Liver (tissue), 3 donors: Measurements from ENCODE around the gene GALK1.

ENCODE experiments used
- EGR1 ChIP-seq, 2 donors: IDR thresholded peaks; 2 replicates each; pipeline ENCODE4 v1.6.1; 2016 to 2018; ENCODE audit warnings: antibody characterized with exemption in 2 of 2, low read depth in 2 of 2
- FOXA1 ChIP-seq: IDR thresholded peaks from 2 replicates; pipeline ENCODE4 v1.6.1; 2016; ENCODE audit warnings: antibody characterized with exemption
- FOXA2 ChIP-seq: IDR thresholded peaks from 2 replicates; pipeline ENCODE4 v1.6.1; 2016; ENCODE audit warnings: antibody characterized with exemption
- GABPA ChIP-seq, 2 donors: IDR thresholded peaks in 1 of 2; conservative IDR thresholded peaks in 1 of 2; 2 replicates each; pipeline ENCODE4 v1.6.1; 2016; ENCODE audit warnings: antibody characterized with exemption in 2 of 2, mild to moderate bottlenecking in 1 of 2, moderate library complexity in 1 of 2
- NR2F2 ChIP-seq: IDR thresholded peaks from 2 replicates; pipeline ENCODE4 v1.6.1; 2016; ENCODE audit warnings: antibody characterized with exemption
- RAD21 ChIP-seq, 2 donors: IDR thresholded peaks; 2 replicates each; pipeline ENCODE4 v1.6.1; 2016; ENCODE audit warnings: antibody characterized with exemption in 2 of 2, mild to moderate bottlenecking in 2 of 2
- RXRA ChIP-seq, 2 donors: IDR thresholded peaks; 2 replicates each; pipeline ENCODE4 v1.6.1; 2017 to 2018; ENCODE audit warnings: antibody characterized with exemption in 2 of 2, mild to moderate bottlenecking in 1 of 2
- SP1 ChIP-seq: IDR thresholded peaks from 2 replicates; pipeline ENCODE4 v1.6.1; 2018; ENCODE audit warnings: antibody characterized with exemption, mild to moderate bottlenecking
- TF ChIP-seq, protein P1 (sequence below): fragments of 150-350 bp; IDR thresholded peaks from 2 replicates; pipeline ENCODE4 v1.5.1; 2017; ENCODE audit warnings: improper control_type of control experiment, low read depth, low read length; ENCODE audit not compliant: missing input control
- TF ChIP-seq, protein P2 (sequence below): IDR thresholded peaks from 2 replicates; pipeline ENCODE4 v1.6.1; 2016; ENCODE audit warnings: antibody characterized with exemption, mild to moderate bottlenecking
- TF ChIP-seq, protein P3 (sequence below): IDR thresholded peaks from 2 replicates; pipeline ENCODE4 v1.6.1; 2016; ENCODE audit warnings: antibody characterized with exemption
- TF ChIP-seq, protein P4 (sequence below): IDR thresholded peaks from 2 replicates; pipeline ENCODE4 v1.6.1; 2016; ENCODE audit warnings: antibody characterized with exemption
- TF ChIP-seq, protein P5 (sequence below): IDR thresholded peaks from 2 replicates; pipeline ENCODE4 v1.6.1; 2016; ENCODE audit warnings: antibody characterized with exemption
- donor health status: healthy.
- donor health status: healthy.

DNA sequence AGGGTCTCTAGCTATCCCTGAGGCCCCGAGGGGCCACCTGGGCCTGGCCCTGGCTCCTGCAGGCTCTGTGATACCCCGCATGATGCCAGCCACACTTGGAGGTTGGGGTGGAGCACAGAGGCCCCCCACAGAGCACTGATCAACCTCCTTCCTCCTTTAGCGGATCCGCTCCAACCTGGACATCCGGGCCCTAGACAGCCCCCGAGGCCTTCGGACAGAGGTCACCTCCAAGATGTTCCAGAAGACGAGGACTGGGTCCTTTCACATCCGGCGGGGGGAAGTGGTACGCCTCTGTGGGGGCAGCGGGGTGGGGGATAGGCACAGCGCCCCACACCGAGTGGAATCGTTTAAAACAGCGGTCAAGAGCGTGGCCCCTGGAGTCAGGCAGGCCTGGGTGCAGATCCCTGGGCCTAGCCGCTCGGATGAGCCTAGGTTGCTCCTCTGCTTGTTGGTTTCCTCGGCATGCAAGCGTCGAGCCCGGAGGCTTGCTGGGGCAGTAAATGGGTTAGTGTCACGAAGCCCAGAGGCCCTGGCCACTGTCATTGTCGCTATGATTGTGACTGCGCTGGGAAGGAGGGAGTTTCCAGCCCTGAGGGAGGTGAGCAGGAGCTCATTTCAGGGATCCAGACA is 33.8 kb downstream of the GALK1 start:
- TF ChIP-seq RXRA (IDR thresholded peaks at IDR 0.05), result no peak
- TF ChIP-seq, protein P1, sequence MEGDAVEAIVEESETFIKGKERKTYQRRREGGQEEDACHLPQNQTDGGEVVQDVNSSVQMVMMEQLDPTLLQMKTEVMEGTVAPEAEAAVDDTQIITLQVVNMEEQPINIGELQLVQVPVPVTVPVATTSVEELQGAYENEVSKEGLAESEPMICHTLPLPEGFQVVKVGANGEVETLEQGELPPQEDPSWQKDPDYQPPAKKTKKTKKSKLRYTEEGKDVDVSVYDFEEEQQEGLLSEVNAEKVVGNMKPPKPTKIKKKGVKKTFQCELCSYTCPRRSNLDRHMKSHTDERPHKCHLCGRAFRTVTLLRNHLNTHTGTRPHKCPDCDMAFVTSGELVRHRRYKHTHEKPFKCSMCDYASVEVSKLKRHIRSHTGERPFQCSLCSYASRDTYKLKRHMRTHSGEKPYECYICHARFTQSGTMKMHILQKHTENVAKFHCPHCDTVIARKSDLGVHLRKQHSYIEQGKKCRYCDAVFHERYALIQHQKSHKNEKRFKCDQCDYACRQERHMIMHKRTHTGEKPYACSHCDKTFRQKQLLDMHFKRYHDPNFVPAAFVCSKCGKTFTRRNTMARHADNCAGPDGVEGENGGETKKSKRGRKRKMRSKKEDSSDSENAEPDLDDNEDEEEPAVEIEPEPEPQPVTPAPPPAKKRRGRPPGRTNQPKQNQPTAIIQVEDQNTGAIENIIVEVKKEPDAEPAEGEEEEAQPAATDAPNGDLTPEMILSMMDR, result no peak
- TF ChIP-seq NR2F2, result no peak
- TF ChIP-seq RAD21 (IDR thresholded peaks at IDR 0.05), result no peak
- TF ChIP-seq, protein P2, sequence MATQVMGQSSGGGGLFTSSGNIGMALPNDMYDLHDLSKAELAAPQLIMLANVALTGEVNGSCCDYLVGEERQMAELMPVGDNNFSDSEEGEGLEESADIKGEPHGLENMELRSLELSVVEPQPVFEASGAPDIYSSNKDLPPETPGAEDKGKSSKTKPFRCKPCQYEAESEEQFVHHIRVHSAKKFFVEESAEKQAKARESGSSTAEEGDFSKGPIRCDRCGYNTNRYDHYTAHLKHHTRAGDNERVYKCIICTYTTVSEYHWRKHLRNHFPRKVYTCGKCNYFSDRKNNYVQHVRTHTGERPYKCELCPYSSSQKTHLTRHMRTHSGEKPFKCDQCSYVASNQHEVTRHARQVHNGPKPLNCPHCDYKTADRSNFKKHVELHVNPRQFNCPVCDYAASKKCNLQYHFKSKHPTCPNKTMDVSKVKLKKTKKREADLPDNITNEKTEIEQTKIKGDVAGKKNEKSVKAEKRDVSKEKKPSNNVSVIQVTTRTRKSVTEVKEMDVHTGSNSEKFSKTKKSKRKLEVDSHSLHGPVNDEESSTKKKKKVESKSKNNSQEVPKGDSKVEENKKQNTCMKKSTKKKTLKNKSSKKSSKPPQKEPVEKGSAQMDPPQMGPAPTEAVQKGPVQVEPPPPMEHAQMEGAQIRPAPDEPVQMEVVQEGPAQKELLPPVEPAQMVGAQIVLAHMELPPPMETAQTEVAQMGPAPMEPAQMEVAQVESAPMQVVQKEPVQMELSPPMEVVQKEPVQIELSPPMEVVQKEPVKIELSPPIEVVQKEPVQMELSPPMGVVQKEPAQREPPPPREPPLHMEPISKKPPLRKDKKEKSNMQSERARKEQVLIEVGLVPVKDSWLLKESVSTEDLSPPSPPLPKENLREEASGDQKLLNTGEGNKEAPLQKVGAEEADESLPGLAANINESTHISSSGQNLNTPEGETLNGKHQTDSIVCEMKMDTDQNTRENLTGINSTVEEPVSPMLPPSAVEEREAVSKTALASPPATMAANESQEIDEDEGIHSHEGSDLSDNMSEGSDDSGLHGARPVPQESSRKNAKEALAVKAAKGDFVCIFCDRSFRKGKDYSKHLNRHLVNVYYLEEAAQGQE, result no peak
- TF ChIP-seq GABPA (IDR thresholded peaks at IDR 0.05 in 1 of 2, conservative IDR thresholded peaks at IDR 0.05 in 1 of 2), result no peak
- TF ChIP-seq SP1, result no peak
- TF ChIP-seq, protein P3, sequence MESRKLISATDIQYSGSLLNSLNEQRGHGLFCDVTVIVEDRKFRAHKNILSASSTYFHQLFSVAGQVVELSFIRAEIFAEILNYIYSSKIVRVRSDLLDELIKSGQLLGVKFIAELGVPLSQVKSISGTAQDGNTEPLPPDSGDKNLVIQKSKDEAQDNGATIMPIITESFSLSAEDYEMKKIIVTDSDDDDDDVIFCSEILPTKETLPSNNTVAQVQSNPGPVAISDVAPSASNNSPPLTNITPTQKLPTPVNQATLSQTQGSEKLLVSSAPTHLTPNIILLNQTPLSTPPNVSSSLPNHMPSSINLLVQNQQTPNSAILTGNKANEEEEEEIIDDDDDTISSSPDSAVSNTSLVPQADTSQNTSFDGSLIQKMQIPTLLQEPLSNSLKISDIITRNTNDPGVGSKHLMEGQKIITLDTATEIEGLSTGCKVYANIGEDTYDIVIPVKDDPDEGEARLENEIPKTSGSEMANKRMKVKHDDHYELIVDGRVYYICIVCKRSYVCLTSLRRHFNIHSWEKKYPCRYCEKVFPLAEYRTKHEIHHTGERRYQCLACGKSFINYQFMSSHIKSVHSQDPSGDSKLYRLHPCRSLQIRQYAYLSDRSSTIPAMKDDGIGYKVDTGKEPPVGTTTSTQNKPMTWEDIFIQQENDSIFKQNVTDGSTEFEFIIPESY, result no peak
- TF ChIP-seq FOXA1, result no peak
- TF ChIP-seq, protein P4, sequence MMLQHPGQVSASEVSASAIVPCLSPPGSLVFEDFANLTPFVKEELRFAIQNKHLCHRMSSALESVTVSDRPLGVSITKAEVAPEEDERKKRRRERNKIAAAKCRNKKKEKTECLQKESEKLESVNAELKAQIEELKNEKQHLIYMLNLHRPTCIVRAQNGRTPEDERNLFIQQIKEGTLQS, result no peak
- TF ChIP-seq, protein P5, sequence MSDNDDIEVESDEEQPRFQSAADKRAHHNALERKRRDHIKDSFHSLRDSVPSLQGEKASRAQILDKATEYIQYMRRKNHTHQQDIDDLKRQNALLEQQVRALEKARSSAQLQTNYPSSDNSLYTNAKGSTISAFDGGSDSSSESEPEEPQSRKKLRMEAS, result no peak
- TF ChIP-seq EGR1 (IDR thresholded peaks at IDR 0.05; ENCODE audit: low read depth in 2 of 2), result no peak
- TF ChIP-seq FOXA2, result no peak
